Stimulated activated naive CD8-positive, alpha-beta T cell treated with anti-CD3 and anti-CD28 coated beads, Interleukin-15, Interleukin-2, amounts not matched to agents 100 ng/mL and 50 ng/mL, for 24 hours (primary cell): ENCODE data around the gene C11orf68.
A peak's percentile ranks its signal among the peaks of the same experiment; 100 is the strongest.

ENCODE experiments used
- H3K27ac Mint-ChIP-seq: one replicate; pipeline ENCODE4 v1.8.0; 2021; ENCODE audit warnings: mild to moderate bottlenecking, mixed read lengths
- H3K27me3 Mint-ChIP-seq: one replicate; pipeline ENCODE4 v1.8.0; 2021; ENCODE audit warnings: mixed read lengths
- H3K36me3 Mint-ChIP-seq: one replicate; pipeline ENCODE4 v1.8.0; 2021; ENCODE audit warnings: low read depth, mixed read lengths
- H3K4me1 Mint-ChIP-seq: one replicate; pipeline ENCODE4 v1.8.0; 2021; ENCODE audit warnings: low read depth, mixed read lengths
- H3K4me3 Mint-ChIP-seq: one replicate; pipeline ENCODE4 v1.8.0; 2021; ENCODE audit warnings: mild to moderate bottlenecking, mixed read lengths
- H3K9me3 Mint-ChIP-seq: one replicate; pipeline ENCODE4 v1.8.0; 2021; ENCODE audit warnings: mixed read lengths

The C11orf68 gene

GRCh38 chr11:65927904-65928397 lies 9.1 kb upstream of the C11orf68 start:
- peaks cover 45% of the 10 kb centered on the region for H3K4me1 Mint-ChIP-seq
- peak overlapping the region; percentile 73 for H3K4me3 Mint-ChIP-seq
- no peaks in the 10 kb centered on the region for H3K27me3 Mint-ChIP-seq
- H3K36me3 Mint-ChIP-seq = peaks cover 7% of the 10 kb centered on the region
- peak overlapping the region; percentile 92 for H3K27ac Mint-ChIP-seq
- H3K9me3 Mint-ChIP-seq = no peaks in the 10 kb centered on the region

GRCh38 chr11:65925397-65925796 lies 6.5 kb upstream of the C11orf68 start:
- no peak overlapping the region for H3K4me3 Mint-ChIP-seq
- H3K4me1 Mint-ChIP-seq = peaks cover 39% of the 10 kb centered on the region

GRCh38 chr11:65922565-65922964 lies 3.7 kb upstream of the C11orf68 start:
- no peak overlapping the region for H3K4me3 Mint-ChIP-seq
- H3K27me3 Mint-ChIP-seq = no peaks in the 10 kb centered on the region
- peaks cover 33% of the 10 kb centered on the region for H3K4me1 Mint-ChIP-seq
- H3K9me3 Mint-ChIP-seq = no peaks in the 10 kb centered on the region
- H3K27ac Mint-ChIP-seq = peak overlapping the region; percentile 55
- peaks cover 20% of the 10 kb centered on the region for H3K36me3 Mint-ChIP-seq

More at GRCh38 chr11:65925397-65925796, 6.5 kb upstream of the C11orf68 start:
- Mint-ChIP-seq H3K36me3 (peaks cover 20% of the 10 kb centered on the region), H3K27me3 (no peaks in the 10 kb centered on the region), H3K27ac (peak overlapping the region; percentile 51), H3K9me3 (no peaks in the 10 kb centered on the region)

GRCh38 chr11:65921876-65922275 lies 3.0 kb upstream of the C11orf68 start:
- Mint-ChIP-seq H3K36me3 (peaks cover 20% of the 10 kb centered on the region), H3K9me3 (no peaks in the 10 kb centered on the region), H3K27ac (no peak overlapping the region), H3K4me1 (peaks cover 31% of the 10 kb centered on the region), H3K4me3 (no peak overlapping the region), H3K27me3 (no peaks in the 10 kb centered on the region)

GRCh38 chr11:65921033-65921555 lies 2.2 kb upstream of the C11orf68 start:
- Mint-ChIP-seq H3K4me1 (peaks cover 39% of the 10 kb centered on the region), H3K27ac (peak overlapping the region; percentile 36), H3K27me3 (no peaks in the 10 kb centered on the region), H3K36me3 (peaks cover 20% of the 10 kb centered on the region), H3K4me3 (peak overlapping the region; percentile 92), H3K9me3 (no peaks in the 10 kb centered on the region)

GRCh38 chr11:65920372-65920802 lies 1.5 kb upstream of the C11orf68 start:
- Mint-ChIP-seq H3K4me3 (peak overlapping the region; percentile 92), H3K4me1 (peaks cover 46% of the 10 kb centered on the region), H3K9me3 (no peaks in the 10 kb centered on the region), H3K27ac (peak overlapping the region; percentile 88), H3K27me3 (no peaks in the 10 kb centered on the region), H3K36me3 (peaks cover 20% of the 10 kb centered on the region)

GRCh38 chr11:65919573-65920371 lies 910 bp upstream of the C11orf68 start:
- H3K36me3 Mint-ChIP-seq = peaks cover 20% of the 10 kb centered on the region
- H3K27ac Mint-ChIP-seq = peak overlapping the region; percentile 88
- peaks cover 52% of the 10 kb centered on the region for H3K4me1 Mint-ChIP-seq
- no peaks in the 10 kb centered on the region for H3K27me3 Mint-ChIP-seq
- H3K9me3 Mint-ChIP-seq = no peaks in the 10 kb centered on the region
- peak overlapping the region; percentile 92 for H3K4me3 Mint-ChIP-seq

- peaks cover 56% of the 10 kb centered on the region for H3K4me1 Mint-ChIP-seq
- H3K27me3 Mint-ChIP-seq = no peaks in the 10 kb centered on the region
- H3K27ac Mint-ChIP-seq = peak within 1 kb of the TSS; percentile 88
- peaks cover 20% of the 10 kb centered on the region for H3K36me3 Mint-ChIP-seq
- H3K4me3 Mint-ChIP-seq = peak within 1 kb of the TSS; percentile 92
- H3K9me3 Mint-ChIP-seq = no peaks in the 10 kb centered on the region
Observed at GRCh38 chr11:65919141-65919572, 295 bp upstream of the C11orf68 start, which contains the start of gene DRAP1. TSS of gene DRAP1 (plus strand) at chr11:65919426. CDS start at chr11:65919502, 76 bp downstream.

GRCh38 chr11:65917434-65918210 lies 1.2 kb downstream of the C11orf68 start:
- Mint-ChIP-seq H3K9me3 (no peaks in the 10 kb centered on the region), H3K27ac (peak overlapping the region; percentile 88), H3K4me1 (peaks cover 60% of the 10 kb centered on the region), H3K36me3 (peaks cover 10% of the 10 kb centered on the region), H3K4me3 (peak overlapping the region; percentile 92), H3K27me3 (no peaks in the 10 kb centered on the region)

- Mint-ChIP-seq H3K4me3 (peak overlapping the region; percentile 65), H3K36me3 (peaks cover 4% of the 10 kb centered on the region), H3K27ac (peak overlapping the region; percentile 55), H3K9me3 (no peaks in the 10 kb centered on the region), H3K4me1 (peaks cover 56% of the 10 kb centered on the region), H3K27me3 (no peaks in the 10 kb centered on the region)
Observed at GRCh38 chr11:65917077-65917433, 1.8 kb downstream of the C11orf68 start.

- H3K4me3 Mint-ChIP-seq = peak overlapping the region; percentile 65
- no peaks in the 10 kb centered on the region for H3K9me3 Mint-ChIP-seq
- peaks cover 57% of the 10 kb centered on the region for H3K4me1 Mint-ChIP-seq
- H3K36me3 Mint-ChIP-seq = no peaks in the 10 kb centered on the region
- H3K27ac Mint-ChIP-seq = no peak overlapping the region
- H3K27me3 Mint-ChIP-seq = no peaks in the 10 kb centered on the region
Observed at GRCh38 chr11:65916391-65916790, 2.5 kb downstream of the C11orf68 start.

- H3K4me3 Mint-ChIP-seq = no peak overlapping the region
- peaks cover 57% of the 10 kb centered on the region for H3K4me1 Mint-ChIP-seq
- no peaks in the 10 kb centered on the region for H3K9me3 Mint-ChIP-seq
- no peaks in the 10 kb centered on the region for H3K36me3 Mint-ChIP-seq
- no peaks in the 10 kb centered on the region for H3K27me3 Mint-ChIP-seq
- H3K27ac Mint-ChIP-seq = no peak overlapping the region
Observed at GRCh38 chr11:65915821-65916251, 3.0 kb downstream of the C11orf68 start.

GRCh38 chr11:65915101-65915820 lies 3.6 kb downstream of the C11orf68 start:
- H3K27me3 Mint-ChIP-seq = no peaks in the 10 kb centered on the region
- no peak overlapping the region for H3K27ac Mint-ChIP-seq
- no peak overlapping the region for H3K4me3 Mint-ChIP-seq
- no peaks in the 10 kb centered on the region for H3K36me3 Mint-ChIP-seq
- H3K4me1 Mint-ChIP-seq = peaks cover 51% of the 10 kb centered on the region
- H3K9me3 Mint-ChIP-seq = no peaks in the 10 kb centered on the region

GRCh38 chr11:65912845-65913244 lies 6.0 kb downstream of the C11orf68 start:
- H3K27me3 Mint-ChIP-seq = no peaks in the 10 kb centered on the region
- no peaks in the 10 kb centered on the region for H3K36me3 Mint-ChIP-seq

More at GRCh38 chr11:65912845-65913244, 6.0 kb downstream of the C11orf68 start:
- Mint-ChIP-seq H3K4me1 (peaks cover 47% of the 10 kb centered on the region), H3K9me3 (no peaks in the 10 kb centered on the region), H3K27ac (no peak overlapping the region), H3K4me3 (no peak overlapping the region)
